ENCODE results near the gene KCNJ13. TPM values are rescaled to one million over a fixed set of nuclear protein-coding genes. Genes with fewer than 3 reads are reported as not detected.
"Not testable (repeated sequence)": the region's sequence is repeated elsewhere in the genome, so short reads cannot be mapped to it uniquely, and the experiment has no call there.

KCNJ13 gene
- total RNA-seq, 1 donor from 2014 or later = not detected

DNA sequence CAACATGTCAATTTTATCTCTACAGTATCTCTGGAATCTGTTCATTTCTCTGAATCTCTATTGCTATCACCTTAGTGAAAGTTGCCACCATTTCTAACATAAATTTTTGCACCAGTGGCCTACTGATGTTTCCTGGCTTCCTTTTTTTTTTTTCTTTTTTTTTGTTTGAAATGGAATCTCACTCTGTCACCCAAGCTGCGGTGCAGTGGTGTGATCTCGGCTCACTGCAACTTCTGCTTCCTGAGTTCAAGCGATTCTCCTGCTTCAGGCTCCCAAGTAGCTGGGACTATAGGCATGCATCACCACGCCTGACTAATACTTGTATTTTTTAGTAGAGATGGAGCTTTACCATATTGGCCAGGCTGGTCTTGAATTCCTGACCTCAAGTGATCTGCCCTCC, 35.1 kb downstream of the KCNJ13 start:
- H3K4me1 Mint-ChIP-seq = no peaks in the 10 kb centered on the region
- no peaks in the 10 kb centered on the region for H3K27me3 Mint-ChIP-seq (ENCODE audit: low read depth)
- H3K9me3 Mint-ChIP-seq = no peaks in the 10 kb centered on the region
- no peak overlapping the region for H3K4me3 Mint-ChIP-seq
- peaks cover 2% of the 10 kb centered on the region for H3K36me3 Mint-ChIP-seq (ENCODE audit: low read depth)
- no peak for DNase-seq (ENCODE audit: low read depth, low spot score)
- TF ChIP-seq, protein P1, sequence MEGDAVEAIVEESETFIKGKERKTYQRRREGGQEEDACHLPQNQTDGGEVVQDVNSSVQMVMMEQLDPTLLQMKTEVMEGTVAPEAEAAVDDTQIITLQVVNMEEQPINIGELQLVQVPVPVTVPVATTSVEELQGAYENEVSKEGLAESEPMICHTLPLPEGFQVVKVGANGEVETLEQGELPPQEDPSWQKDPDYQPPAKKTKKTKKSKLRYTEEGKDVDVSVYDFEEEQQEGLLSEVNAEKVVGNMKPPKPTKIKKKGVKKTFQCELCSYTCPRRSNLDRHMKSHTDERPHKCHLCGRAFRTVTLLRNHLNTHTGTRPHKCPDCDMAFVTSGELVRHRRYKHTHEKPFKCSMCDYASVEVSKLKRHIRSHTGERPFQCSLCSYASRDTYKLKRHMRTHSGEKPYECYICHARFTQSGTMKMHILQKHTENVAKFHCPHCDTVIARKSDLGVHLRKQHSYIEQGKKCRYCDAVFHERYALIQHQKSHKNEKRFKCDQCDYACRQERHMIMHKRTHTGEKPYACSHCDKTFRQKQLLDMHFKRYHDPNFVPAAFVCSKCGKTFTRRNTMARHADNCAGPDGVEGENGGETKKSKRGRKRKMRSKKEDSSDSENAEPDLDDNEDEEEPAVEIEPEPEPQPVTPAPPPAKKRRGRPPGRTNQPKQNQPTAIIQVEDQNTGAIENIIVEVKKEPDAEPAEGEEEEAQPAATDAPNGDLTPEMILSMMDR (conservative IDR thresholded peaks at IDR 0.05) = no peak
- H3K27ac Mint-ChIP-seq (ENCODE audit: unreplicated experiment) = no peak overlapping the region

DNA sequence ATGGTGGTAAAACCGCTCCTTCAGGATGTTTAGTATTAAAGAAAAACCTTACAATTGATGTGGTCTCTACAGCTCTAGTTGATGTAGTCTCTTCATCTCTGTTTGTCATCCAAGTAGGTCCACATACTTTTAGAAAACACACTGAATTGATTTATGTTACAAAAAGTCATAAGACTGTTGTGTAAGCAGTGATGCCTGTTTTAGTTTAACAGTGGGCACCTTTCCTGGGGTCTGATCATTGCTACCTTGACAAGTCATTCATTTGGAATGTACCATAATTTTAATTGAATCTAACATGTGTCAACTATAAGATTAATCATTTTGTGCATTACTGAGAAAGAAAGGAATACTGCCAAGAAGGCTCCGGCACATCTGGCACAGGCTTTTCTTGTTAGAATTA, 44.9 kb downstream of the KCNJ13 start:
- Mint-ChIP-seq H3K36me3 (ENCODE audit: low read depth) (peaks cover 14% of the 10 kb centered on the region), H3K9me3 (no peaks in the 10 kb centered on the region), H3K27me3 (ENCODE audit: low read depth) (no peaks in the 10 kb centered on the region), H3K4me3 (no peak overlapping the region), H3K4me1 (no peaks in the 10 kb centered on the region), H3K27ac (ENCODE audit: unreplicated experiment) (no peak overlapping the region)
- DNase-seq (ENCODE audit: low read depth, low spot score) = no peak
- TF ChIP-seq, protein P1 (conservative IDR thresholded peaks at IDR 0.05) = no peak

DNA sequence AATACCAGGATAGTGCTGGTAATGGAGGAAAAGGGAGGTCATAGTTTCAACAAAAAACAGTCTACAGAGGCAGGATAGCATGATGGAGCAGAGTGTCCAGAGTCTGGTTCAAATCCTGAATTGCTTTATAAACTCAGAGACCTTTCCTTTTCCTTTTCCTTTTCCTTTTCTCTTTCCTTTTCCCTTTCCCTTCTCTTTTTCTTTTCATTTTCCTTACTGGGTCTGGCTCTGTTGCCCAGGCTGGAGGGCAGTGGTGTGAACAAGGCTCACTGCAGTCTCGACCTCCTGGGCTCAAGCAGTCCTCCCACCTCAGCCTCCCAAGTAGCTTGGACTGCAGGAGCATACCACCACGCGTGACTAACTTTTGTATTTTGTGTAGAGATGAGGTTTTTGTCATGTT, 47.6 kb downstream of the KCNJ13 start:
- Mint-ChIP-seq H3K4me1 (no peaks in the 10 kb centered on the region), H3K27me3 (ENCODE audit: low read depth) (no peaks in the 10 kb centered on the region)

DNA sequence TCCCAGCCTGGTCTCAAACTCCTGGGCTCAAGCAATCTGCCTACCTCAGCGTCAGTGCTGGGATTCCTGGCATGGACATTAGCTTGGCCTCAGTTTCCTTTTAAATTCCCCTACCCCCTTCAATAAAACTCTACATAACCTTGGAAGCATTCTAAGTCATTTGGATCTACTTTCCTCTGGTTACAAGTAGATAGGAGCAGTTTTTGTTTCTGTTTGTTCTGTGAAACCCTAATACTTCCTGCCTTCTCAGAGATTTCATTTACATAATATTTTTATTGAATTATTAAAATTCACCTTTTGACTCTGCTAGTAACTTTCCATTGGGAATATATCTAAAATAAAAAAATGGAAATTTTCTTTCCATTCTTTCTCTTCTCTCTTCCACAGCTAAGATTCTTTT, 53.3 kb downstream of the KCNJ13 start:
- no peaks in the 10 kb centered on the region for H3K27me3 Mint-ChIP-seq (ENCODE audit: low read depth)
- H3K4me1 Mint-ChIP-seq = peaks cover 14% of the 10 kb centered on the region
- peaks cover 22% of the 10 kb centered on the region for H3K36me3 Mint-ChIP-seq (ENCODE audit: low read depth)
- peaks cover 3% of the 10 kb centered on the region for H3K9me3 Mint-ChIP-seq
- H3K27ac Mint-ChIP-seq (ENCODE audit: unreplicated experiment) = no peak overlapping the region
- no peak overlapping the region for H3K4me3 Mint-ChIP-seq
- TF ChIP-seq, protein P1 (conservative IDR thresholded peaks at IDR 0.05) = no peak
- DNase-seq (ENCODE audit: low read depth, low spot score) = no peak

More for the DNA sequence above, 47.6 kb downstream of the KCNJ13 start:
- Mint-ChIP-seq H3K27ac (ENCODE audit: unreplicated experiment) (no peak overlapping the region), H3K4me3 (no peak overlapping the region), H3K36me3 (ENCODE audit: low read depth) (peaks cover 14% of the 10 kb centered on the region), H3K9me3 (no peaks in the 10 kb centered on the region)
- DNase-seq (ENCODE audit: low read depth, low spot score) = no peak
- TF ChIP-seq, protein P1 (conservative IDR thresholded peaks at IDR 0.05) = no peak

DNA sequence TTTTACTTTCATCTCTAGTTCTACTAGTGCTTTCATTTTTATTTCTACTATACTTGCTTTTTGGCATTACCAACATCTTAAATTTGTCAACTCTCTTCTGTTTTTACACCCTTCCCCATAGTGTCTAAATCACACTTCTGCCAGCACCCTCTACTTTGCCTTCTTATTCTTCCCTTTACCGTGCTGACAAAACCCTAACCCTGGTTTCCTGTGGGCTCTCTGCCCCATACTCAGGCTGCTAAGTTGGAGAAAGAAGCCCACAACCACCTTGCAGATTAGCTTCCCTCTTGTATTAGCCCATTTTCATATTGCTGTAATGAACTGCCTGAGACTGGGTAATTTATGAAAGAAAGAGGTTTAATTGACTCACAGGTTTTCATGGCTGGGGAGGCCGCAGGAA, 54.5 kb downstream of the KCNJ13 start:
- no peak for DNase-seq (ENCODE audit: low read depth, low spot score)
- peaks cover 27% of the 10 kb centered on the region for H3K36me3 Mint-ChIP-seq (ENCODE audit: low read depth)
- TF ChIP-seq, protein P1 (conservative IDR thresholded peaks at IDR 0.05) = no peak
- no peak overlapping the region for H3K4me3 Mint-ChIP-seq
- peak overlapping the region; percentile 72 for H3K27ac Mint-ChIP-seq (ENCODE audit: unreplicated experiment)
- H3K27me3 Mint-ChIP-seq (ENCODE audit: low read depth) = no peaks in the 10 kb centered on the region
- H3K4me1 Mint-ChIP-seq = peaks cover 14% of the 10 kb centered on the region
- H3K9me3 Mint-ChIP-seq = peaks cover 3% of the 10 kb centered on the region

DNA sequence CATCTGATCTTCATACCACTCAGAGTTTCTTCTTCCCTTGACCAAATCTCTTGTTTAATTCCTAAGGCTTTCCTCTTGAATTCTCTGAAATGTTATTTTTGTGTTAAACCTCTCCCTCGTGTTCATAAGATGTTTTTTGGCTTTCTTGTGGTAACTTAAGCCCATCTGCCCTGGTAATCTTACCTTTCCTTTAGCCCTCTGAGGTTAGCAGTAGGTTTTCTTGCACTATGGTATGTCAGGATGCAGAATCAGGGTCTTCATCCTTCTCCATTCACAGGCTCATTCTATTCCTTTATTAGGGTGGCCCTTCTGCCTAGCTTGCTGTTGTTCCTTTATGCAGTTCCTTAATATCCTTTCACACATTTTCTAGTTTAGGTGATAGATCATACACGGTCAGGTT, 55.1 kb downstream of the KCNJ13 start:
- peaks cover 27% of the 10 kb centered on the region for H3K36me3 Mint-ChIP-seq (ENCODE audit: low read depth)
- H3K9me3 Mint-ChIP-seq = peaks cover 3% of the 10 kb centered on the region
- H3K27me3 Mint-ChIP-seq (ENCODE audit: low read depth) = no peaks in the 10 kb centered on the region
- peaks cover 17% of the 10 kb centered on the region for H3K4me1 Mint-ChIP-seq
- TF ChIP-seq, protein P1 (conservative IDR thresholded peaks at IDR 0.05) = no peak
- peak overlapping the region; percentile 6 for H3K27ac Mint-ChIP-seq (ENCODE audit: unreplicated experiment)
- no peak for DNase-seq (ENCODE audit: low read depth, low spot score)
- no peak overlapping the region for H3K4me3 Mint-ChIP-seq

DNA sequence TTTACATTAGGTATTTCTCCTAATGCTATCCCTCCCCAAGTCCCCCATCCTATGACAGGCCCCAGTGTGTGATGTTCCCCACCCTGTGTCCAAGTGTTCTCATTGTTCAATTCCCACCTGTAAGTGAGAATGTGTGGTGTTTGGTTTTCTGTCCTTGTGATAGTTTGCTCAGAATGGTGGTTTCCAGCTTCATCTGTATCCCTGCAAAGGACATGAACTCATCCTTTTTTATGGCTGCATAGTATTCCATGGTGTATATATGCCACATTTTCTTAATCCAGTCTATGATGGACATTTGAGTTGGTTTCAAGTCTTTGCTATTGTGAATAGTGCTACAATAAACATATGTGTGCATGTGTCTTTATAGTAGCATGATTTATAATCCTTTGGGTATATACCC, 56.3 kb downstream of the KCNJ13 start:
- not testable (repeated sequence) for H3K27ac Mint-ChIP-seq (ENCODE audit: unreplicated experiment); DNase-seq (ENCODE audit: low read depth, low spot score); H3K27me3 Mint-ChIP-seq (ENCODE audit: low read depth); H3K9me3 Mint-ChIP-seq; H3K4me3 Mint-ChIP-seq
- H3K4me1 Mint-ChIP-seq = peaks cover 27% of the 10 kb centered on the region
- H3K36me3 Mint-ChIP-seq (ENCODE audit: low read depth) = peaks cover 31% of the 10 kb centered on the region

Measured in neural crest cell (in vitro differentiated cells).